ENCODE results near the gene ADM2. TPM values are rescaled to one million over a fixed set of nuclear protein-coding genes. Genes with fewer than 3 reads are reported as not detected.
A peak's percentile ranks its signal among the peaks of the same experiment; 100 is the strongest.

The ADM2 gene
- total RNA-seq, 3 donors from 2014 or later (not counting 1 experiment from before 2014, with no cell fraction given) = 0.26 to 2.5 (median 1.5) TPM

DNA sequence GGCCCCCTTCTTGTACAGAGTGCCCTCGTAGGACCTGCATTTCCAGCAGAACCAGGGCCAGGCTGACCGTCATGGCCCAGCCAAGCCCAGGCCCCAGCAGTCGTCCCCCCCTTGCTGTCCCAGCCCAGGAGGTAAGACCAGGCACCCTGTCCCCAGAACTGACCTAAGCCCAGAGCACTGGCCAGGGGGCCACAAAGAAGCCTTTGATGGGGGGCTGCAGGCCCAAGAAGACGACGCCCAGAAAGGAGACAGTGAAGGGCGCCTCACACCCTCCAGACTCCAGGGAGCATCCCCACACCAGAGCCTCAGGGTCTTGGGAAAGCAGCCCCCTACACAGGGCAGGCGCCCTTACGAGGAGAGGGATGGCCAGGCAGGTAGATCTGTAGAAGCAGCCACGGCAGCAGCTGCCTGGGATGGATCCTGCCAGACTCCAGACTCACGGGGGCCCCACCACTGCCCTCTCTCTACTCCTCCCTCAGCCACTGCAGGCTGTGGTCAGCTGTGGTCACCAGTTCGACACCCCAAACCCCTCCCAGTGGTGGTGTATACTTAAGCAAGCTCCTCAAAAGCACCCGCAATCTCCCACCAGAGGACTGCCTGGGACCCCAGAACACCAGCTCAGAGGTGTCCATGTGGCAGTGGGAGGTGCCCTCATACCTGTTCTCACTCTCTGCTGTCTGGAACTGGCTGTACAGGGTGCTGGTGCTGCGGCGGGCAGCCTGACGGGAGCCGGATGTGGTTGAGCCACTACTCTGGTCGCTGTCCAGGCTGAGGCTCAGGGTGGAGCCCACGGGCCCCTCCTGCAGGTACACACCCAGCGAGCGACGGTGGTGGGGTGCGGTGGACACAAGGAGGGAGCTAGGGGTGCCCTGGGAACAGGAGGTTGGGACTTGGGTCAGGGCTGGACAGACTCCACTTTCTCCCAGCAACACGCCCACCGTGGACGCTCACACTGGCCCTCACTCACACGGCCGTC, 33.5 kb upstream of the ADM2 start:
- H3K27ac ChIP-seq (ENCODE audit: low read length) = peak overlapping the region; percentile 58
- no peaks in the 10 kb centered on the region for H3K27me3 ChIP-seq (ENCODE audit: control insufficient read depth, insufficient read depth, low read length)
- Mint-ChIP-seq H3K4me3 (peak overlapping the region; percentile 76), H3K9me3 (no peaks in the 10 kb centered on the region), H3K27ac (peak overlapping the region; percentile 14 to 87), H3K27me3 (ENCODE audit: low read depth in 2 of 2) (no peaks in the 10 kb centered on the region), H3K4me1 (peaks cover 47 to 49% of the 10 kb centered on the region in 2 donors), H3K36me3 (peaks cover 17% of the 10 kb centered on the region)
- ATAC-seq (peak; percentile 10 to 28 (median 18)), DNase-seq (no peak)
- TF ChIP-seq, protein P1, sequence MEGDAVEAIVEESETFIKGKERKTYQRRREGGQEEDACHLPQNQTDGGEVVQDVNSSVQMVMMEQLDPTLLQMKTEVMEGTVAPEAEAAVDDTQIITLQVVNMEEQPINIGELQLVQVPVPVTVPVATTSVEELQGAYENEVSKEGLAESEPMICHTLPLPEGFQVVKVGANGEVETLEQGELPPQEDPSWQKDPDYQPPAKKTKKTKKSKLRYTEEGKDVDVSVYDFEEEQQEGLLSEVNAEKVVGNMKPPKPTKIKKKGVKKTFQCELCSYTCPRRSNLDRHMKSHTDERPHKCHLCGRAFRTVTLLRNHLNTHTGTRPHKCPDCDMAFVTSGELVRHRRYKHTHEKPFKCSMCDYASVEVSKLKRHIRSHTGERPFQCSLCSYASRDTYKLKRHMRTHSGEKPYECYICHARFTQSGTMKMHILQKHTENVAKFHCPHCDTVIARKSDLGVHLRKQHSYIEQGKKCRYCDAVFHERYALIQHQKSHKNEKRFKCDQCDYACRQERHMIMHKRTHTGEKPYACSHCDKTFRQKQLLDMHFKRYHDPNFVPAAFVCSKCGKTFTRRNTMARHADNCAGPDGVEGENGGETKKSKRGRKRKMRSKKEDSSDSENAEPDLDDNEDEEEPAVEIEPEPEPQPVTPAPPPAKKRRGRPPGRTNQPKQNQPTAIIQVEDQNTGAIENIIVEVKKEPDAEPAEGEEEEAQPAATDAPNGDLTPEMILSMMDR (IDR thresholded peaks at IDR 0.05) = no peak
- intact Hi-C loops (cut with micrococcal nuclease) = no loop called here
- H3K4me3 ChIP-seq (ENCODE audit: low read length) = no peak overlapping the region
- H3K9me3 ChIP-seq (ENCODE audit: control insufficient read depth, insufficient read depth, low read length) = no peaks in the 10 kb centered on the region
- 75% methylated on average over 27 of the region's 27 CpGs for WGBS (ENCODE audit: insufficient coverage)
- H3K4me1 ChIP-seq (ENCODE audit: control insufficient read depth, insufficient read depth, low read length) = peaks cover 68% of the 10 kb centered on the region
- peaks cover 40% of the 10 kb centered on the region for H3K36me3 ChIP-seq (ENCODE audit: control insufficient read depth, insufficient read depth, low read length)

DNA sequence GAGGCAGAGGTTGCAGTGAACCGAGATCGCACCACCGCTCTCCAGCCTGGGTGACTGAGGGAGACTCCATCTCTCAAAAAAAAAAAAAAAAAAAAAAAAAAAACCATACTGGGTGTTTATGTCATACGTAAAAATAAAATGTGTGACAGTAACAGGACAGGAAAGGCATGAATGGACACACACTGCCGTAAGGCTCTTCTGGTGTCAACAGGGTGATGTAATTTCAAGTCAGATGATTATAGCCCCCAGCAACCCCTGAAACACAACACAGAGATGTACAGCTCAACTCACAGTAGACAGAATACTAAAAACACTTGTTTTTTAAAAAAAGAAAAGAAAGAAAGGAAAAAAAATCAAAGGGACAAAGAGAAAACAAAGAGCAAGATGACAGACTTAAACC, 28.7 kb upstream of the ADM2 start:
- Mint-ChIP-seq H3K9me3 (no peaks in the 10 kb centered on the region), H3K27me3 (ENCODE audit: low read depth in 2 of 2) (no peaks in the 10 kb centered on the region), H3K27ac (peak overlapping the region; percentile 70 to 77), H3K4me3 (no peak overlapping the region), H3K4me1 (peaks cover 25 to 30% of the 10 kb centered on the region in 2 donors), H3K36me3 (peaks cover 17% of the 10 kb centered on the region)
- TF ChIP-seq, protein P1 (IDR thresholded peaks at IDR 0.05) = no peak
- Histone ChIP-seq H3K4me3 (ENCODE audit: low read length) (no peak overlapping the region), H3K27me3 (ENCODE audit: control insufficient read depth, insufficient read depth, low read length) (no peaks in the 10 kb centered on the region), H3K4me1 (ENCODE audit: control insufficient read depth, insufficient read depth, low read length) (peaks cover 22% of the 10 kb centered on the region), H3K9me3 (ENCODE audit: control insufficient read depth, insufficient read depth, low read length) (no peaks in the 10 kb centered on the region), H3K27ac (ENCODE audit: low read length) (peak overlapping the region; percentile 63), H3K36me3 (ENCODE audit: control insufficient read depth, insufficient read depth, low read length) (peaks cover 55% of the 10 kb centered on the region)
- 71% methylated on average over 2 of the region's 5 CpGs for WGBS (ENCODE audit: insufficient coverage)
- intact Hi-C loops (cut with micrococcal nuclease) = no loop called here
- ATAC-seq (peak in 2 of 3 donors; percentile 17 to 42), DNase-seq (no peak)

DNA sequence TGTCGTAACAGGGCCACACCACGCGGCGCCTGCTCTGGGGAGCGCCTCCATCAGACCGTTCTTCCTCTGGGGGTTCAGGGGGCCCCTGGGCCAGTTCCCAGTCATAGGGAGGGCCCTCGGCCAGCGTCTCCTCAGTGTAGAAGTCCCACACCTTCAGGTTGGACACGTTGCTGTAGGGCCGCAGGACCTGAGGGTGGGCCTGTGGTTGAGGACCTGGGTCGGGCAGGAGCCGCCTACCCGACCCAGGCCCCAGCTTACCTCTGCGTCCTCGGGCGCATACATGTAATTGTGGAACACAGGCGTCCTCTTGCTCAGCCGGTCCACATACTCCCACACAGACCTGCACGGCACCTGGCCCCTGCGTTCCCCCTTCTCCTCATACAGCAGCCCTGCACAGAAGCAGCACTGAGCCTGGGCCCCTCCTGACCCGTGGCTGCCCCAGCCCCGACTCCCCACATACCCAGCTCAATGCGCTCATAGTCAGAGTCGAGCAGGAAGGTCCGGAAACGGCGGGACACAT, 26.7 kb upstream of the ADM2 start:
- no peak overlapping the region for H3K27ac ChIP-seq (ENCODE audit: low read length)
- Mint-ChIP-seq H3K27me3 (ENCODE audit: low read depth in 2 of 2) (no peaks in the 10 kb centered on the region), H3K4me1 (peaks cover 11 to 17% of the 10 kb centered on the region in 2 donors), H3K9me3 (no peaks in the 10 kb centered on the region), H3K4me3 (no peak overlapping the region), H3K27ac (peak overlapping the region in 1 of 2 donors; percentile 23), H3K36me3 (peaks cover 13% of the 10 kb centered on the region)
- no peak overlapping the region for H3K4me3 ChIP-seq (ENCODE audit: low read length)
- peaks cover 5% of the 10 kb centered on the region for H3K4me1 ChIP-seq (ENCODE audit: control insufficient read depth, insufficient read depth, low read length)
- DNase-seq = no peak
- TF ChIP-seq, protein P1 (IDR thresholded peaks at IDR 0.05) = no peak
- peaks cover 60% of the 10 kb centered on the region for H3K36me3 ChIP-seq (ENCODE audit: control insufficient read depth, insufficient read depth, low read length)
- intact Hi-C loops (cut with micrococcal nuclease) = no loop called here
- no peak for ATAC-seq
- no peaks in the 10 kb centered on the region for H3K9me3 ChIP-seq (ENCODE audit: control insufficient read depth, insufficient read depth, low read length)
- WGBS (ENCODE audit: insufficient coverage) = 96% methylated on average over 27 of the region's 27 CpGs
- H3K27me3 ChIP-seq (ENCODE audit: control insufficient read depth, insufficient read depth, low read length) = no peaks in the 10 kb centered on the region
